ENCODE data around the gene CEP78. TPM values are rescaled to one million over a fixed set of nuclear protein-coding genes. Genes with fewer than 3 reads are reported as not detected.

The CEP78 gene
- total RNA-seq, 2 donors from 2014 or later = 5.6 to 9.6 TPM

- no peak for ATAC-seq
- 83% methylated on average over 8 of the region's 8 CpGs for WGBS, 2 donors
- H3K27me3 ChIP-seq = no peaks in the 10 kb centered on the region
- no peaks in the 10 kb centered on the region for H3K36me3 ChIP-seq (replicated peaks in 1 of 2; ENCODE audit: insufficient read depth in 1 of 2, low read depth in 2 of 2)
- intact Hi-C loops (cut with DNase I) = no loop called here
- H3K4me1 ChIP-seq = no peaks in the 10 kb centered on the region
- H3K27ac ChIP-seq = no peak overlapping the region
- H3K4me3 ChIP-seq = no peak overlapping the region
- DNase-seq = no peak
- H3K9me3 ChIP-seq = no peaks in the 10 kb centered on the region
- TF ChIP-seq, protein P1, sequence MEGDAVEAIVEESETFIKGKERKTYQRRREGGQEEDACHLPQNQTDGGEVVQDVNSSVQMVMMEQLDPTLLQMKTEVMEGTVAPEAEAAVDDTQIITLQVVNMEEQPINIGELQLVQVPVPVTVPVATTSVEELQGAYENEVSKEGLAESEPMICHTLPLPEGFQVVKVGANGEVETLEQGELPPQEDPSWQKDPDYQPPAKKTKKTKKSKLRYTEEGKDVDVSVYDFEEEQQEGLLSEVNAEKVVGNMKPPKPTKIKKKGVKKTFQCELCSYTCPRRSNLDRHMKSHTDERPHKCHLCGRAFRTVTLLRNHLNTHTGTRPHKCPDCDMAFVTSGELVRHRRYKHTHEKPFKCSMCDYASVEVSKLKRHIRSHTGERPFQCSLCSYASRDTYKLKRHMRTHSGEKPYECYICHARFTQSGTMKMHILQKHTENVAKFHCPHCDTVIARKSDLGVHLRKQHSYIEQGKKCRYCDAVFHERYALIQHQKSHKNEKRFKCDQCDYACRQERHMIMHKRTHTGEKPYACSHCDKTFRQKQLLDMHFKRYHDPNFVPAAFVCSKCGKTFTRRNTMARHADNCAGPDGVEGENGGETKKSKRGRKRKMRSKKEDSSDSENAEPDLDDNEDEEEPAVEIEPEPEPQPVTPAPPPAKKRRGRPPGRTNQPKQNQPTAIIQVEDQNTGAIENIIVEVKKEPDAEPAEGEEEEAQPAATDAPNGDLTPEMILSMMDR (IDR thresholded peaks at IDR 0.05) = no peak
- TF ChIP-seq POLR2A (IDR thresholded peaks at IDR 0.05) = no peak
Observed at GRCh38 chr9:78288214-78288892, 52.5 kb downstream of the CEP78 start.

DNA sequence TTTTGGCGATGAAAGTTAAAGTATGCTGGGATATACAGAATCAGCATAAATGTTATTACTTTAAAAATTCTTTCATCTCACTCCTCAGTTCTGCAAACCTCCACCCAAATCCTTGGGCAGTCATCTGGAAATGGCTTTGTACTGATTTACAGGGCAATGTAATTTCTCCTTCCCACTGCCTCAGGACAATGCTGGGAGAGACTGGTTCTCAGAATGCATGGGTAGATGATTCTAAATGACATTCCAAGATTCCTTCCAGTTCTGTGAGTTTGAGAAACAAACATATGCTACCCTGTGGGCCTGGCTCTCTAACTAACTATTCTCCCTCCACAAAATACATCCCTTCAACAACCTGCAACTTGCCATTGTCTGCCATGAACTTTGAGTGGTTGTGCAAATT is 53.6 kb downstream of the CEP78 start:
- Histone ChIP-seq H3K9me3 (no peaks in the 10 kb centered on the region), H3K36me3 (replicated peaks in 1 of 2; ENCODE audit: insufficient read depth in 1 of 2, low read depth in 2 of 2) (no peaks in the 10 kb centered on the region), H3K4me3 (no peak overlapping the region), H3K4me1 (no peaks in the 10 kb centered on the region), H3K27ac (no peak overlapping the region), H3K27me3 (no peaks in the 10 kb centered on the region)
- intact Hi-C loops (cut with DNase I) = no loop called here
- TF ChIP-seq, protein P1 (IDR thresholded peaks at IDR 0.05) = no peak
- no peak for TF ChIP-seq POLR2A (IDR thresholded peaks at IDR 0.05)
- ATAC-seq = no peak
- DNase-seq = no peak
- WGBS, 2 donors = 100% methylated on average over 1 of the region's 1 CpG

DNA sequence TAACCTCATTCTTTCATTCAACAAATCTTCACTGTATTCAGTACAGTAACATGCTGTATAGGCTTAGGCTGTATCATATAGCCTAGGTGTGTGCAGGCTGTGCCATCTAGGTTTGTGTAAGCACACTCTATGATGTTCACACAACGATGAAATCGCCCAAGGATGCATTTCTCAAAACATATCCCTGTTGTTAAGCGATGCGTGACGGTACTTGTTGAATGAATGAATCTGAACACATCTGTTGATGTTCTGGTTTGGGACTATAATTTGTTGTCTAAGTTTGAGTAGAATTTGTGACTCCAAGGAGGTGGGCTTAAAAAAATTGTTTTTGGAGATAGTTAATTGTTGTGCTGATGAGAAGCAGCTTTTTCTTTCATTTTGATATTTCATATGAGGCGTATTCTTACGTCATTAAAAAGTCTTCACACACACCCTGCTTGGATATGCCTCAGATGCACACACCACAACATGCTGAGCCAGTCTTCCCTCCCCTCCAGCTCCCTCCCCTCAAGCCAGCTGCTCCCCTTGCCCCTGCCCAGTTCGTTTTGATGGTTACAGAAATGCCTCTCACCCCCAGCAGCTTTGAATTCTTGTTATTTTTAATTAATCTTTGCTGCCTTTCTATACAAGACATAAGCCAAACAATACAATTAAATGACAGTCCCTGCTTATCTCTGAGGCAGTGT is 55.5 kb downstream of the CEP78 start:
- Histone ChIP-seq H3K36me3 (replicated peaks in 1 of 2; ENCODE audit: insufficient read depth in 1 of 2, low read depth in 2 of 2) (no peaks in the 10 kb centered on the region), H3K4me3 (no peak overlapping the region), H3K9me3 (no peaks in the 10 kb centered on the region), H3K4me1 (peaks cover 12% of the 10 kb centered on the region), H3K27ac (no peak overlapping the region), H3K27me3 (no peaks in the 10 kb centered on the region)
- TF ChIP-seq, protein P1 (IDR thresholded peaks at IDR 0.05) = no peak
- TF ChIP-seq POLR2A (IDR thresholded peaks at IDR 0.05) = no peak
- 88 to 89% methylated on average over 8 of the region's 8 CpGs for WGBS, 2 donors
- DNase-seq (no peak), ATAC-seq (no peak)
- intact Hi-C loops (cut with DNase I) = no loop called here

GRCh38 chr9:78292026-78292425 is 56.2 kb downstream of the CEP78 start:
- 49 to 53% methylated on average over 6 of the region's 6 CpGs for WGBS, 2 donors

More at GRCh38 chr9:78292026-78292425, 56.2 kb downstream of the CEP78 start:
- Histone ChIP-seq H3K27me3 (no peaks in the 10 kb centered on the region), H3K4me1 (peaks cover 18% of the 10 kb centered on the region), H3K27ac (no peak overlapping the region), H3K4me3 (no peak overlapping the region), H3K36me3 (replicated peaks in 1 of 2; ENCODE audit: insufficient read depth in 1 of 2, low read depth in 2 of 2) (no peaks in the 10 kb centered on the region), H3K9me3 (no peaks in the 10 kb centered on the region)
- ATAC-seq (no peak), DNase-seq (no peak)
- intact Hi-C loops (cut with DNase I) = no loop called here
- TF ChIP-seq, protein P1 (IDR thresholded peaks at IDR 0.05) = no peak

Data from body of pancreas (tissue), 4 donors.